ENCODE measurements around the gene MLH3. TPM values are rescaled to one million over a fixed set of nuclear protein-coding genes. Genes with fewer than 3 reads are reported as not detected.

Gene MLH3
- total and polyA plus RNA-seq, 10 of the 15 experiments (the other 5 are each of a cell fraction or from before 2014, with no cell fraction given), result 12.6 to 31.2 (median 19.6) TPM

- H3K4me2 ChIP-seq (ENCODE audit: control insufficient read depth, insufficient read depth), result peak overlapping the region; percentile 92
- peak overlapping the region; percentile 60 for H3K27ac ChIP-seq (ENCODE audit: control insufficient read depth, insufficient read depth)
- SMC1A ChIA-PET (ENCODE audit: uncharacterized antibody, unreplicated experiment), result interaction anchor here (0.8 to 3.2 kb wide), 12 partner anchors 8 to 203 kb away, joined by 3 to 15 read pairs (median 5); partner anchors contain the start of gene MLH3
- TSS peak; percentile 72 for BruUV-seq (replicated peaks)
- no peak for FAIRE-seq
- H3K79me2 ChIP-seq (ENCODE audit: control insufficient read depth, insufficient read depth, low read length), result peaks cover 15% of the 10 kb centered on the region
- RAD21 ChIA-PET (ENCODE audit: unreplicated experiment), result interaction anchor here (0.8 to 3.4 kb wide), 8 partner anchors 12 to 202 kb away, joined by 3 to 13 read pairs (median 6); partner anchors contain the start of genes EIF2B2 and MLH3
- H3K4me1 ChIP-seq (ENCODE audit: control insufficient read depth, insufficient read depth, low read length), result peaks cover 5% of the 10 kb centered on the region
- POLR2A ChIA-PET, result interaction anchor here (0.5 to 3.6 kb wide), 7 partner anchors 8 to 59 kb away, joined by 3 to 19 read pairs (median 9); partner anchors contain the start of gene MLH3
- 1% methylated on average over 5 of the region's 5 CpGs for WGBS (ENCODE audit: insufficient coverage, insufficient replicate concordance, low lambda C conversion rate, missing lambda C conversion rate)
- H3K27me3 ChIP-seq (replicated peaks in 1 of 2; ENCODE audit: control insufficient read depth in 2 of 2, insufficient read depth in 2 of 2, low read length in 1 of 2), result no peaks in the 10 kb centered on the region
- TF ChIP-seq MTA3 (IDR thresholded peaks at IDR 0.05; ENCODE audit: borderline replicate concordance, low read length) (no peak), PML (IDR thresholded peaks at IDR 0.05; ENCODE audit: low read length) (0 out of 2 replicates have a peak, but pooled peaks have one; percentile 20)
- H3K9me3 ChIP-seq (replicated peaks; ENCODE audit: control insufficient read depth, insufficient read depth, low read length), result no peaks in the 10 kb centered on the region; the same call in 2 of the 3 replicates
- CTCF ChIA-PET, result interaction anchor here (0.7 to 2.7 kb wide), 10 partner anchors 8 to 203 kb away, joined by 3 to 13 read pairs (median 3); no protein-coding TSS in a partner anchor
- no peaks in the 10 kb centered on the region for H4K20me1 ChIP-seq (ENCODE audit: control insufficient read depth, insufficient read depth)
- intact Hi-C loops (cut with micrococcal nuclease; ENCODE audit: unreplicated experiment) (no loop called here), in situ Hi-C loops (cut with MboI) (no loop called here)
- H3K9ac ChIP-seq (ENCODE audit: control insufficient read depth, insufficient read depth, low read length), result peak overlapping the region; percentile 76
- ATAC-seq, result peak; percentile 23
- H3K4me3 ChIP-seq, result peak overlapping the region; percentile 98
- H3K36me3 ChIP-seq (ENCODE audit: control insufficient read depth in 2 of 2, insufficient read depth in 2 of 2, low read length in 1 of 2), result no peaks in the 10 kb centered on the region; a peak in 1 of 4 replicates
- peak overlapping the region; percentile 71 for H2AFZ ChIP-seq (ENCODE audit: control insufficient read depth, low read depth, low read length)
- DNase-seq (ENCODE audit: low read depth, low spot score), result no peak
Measured at GRCh38 chr14:75063013-75063412, 11.7 kb upstream of the MLH3 start.

GRCh38 chr14:75060420-75060819, 9.2 kb upstream of the MLH3 start:
- ChIA-PET SMC1A (ENCODE audit: uncharacterized antibody, unreplicated experiment) (no interaction called here), POLR2A (no interaction called here), CTCF (no interaction called here), RAD21 (ENCODE audit: unreplicated experiment) (no interaction called here)
- Histone ChIP-seq H3K27ac (ENCODE audit: control insufficient read depth, insufficient read depth) (no peak overlapping the region), H4K20me1 (ENCODE audit: control insufficient read depth, insufficient read depth) (no peaks in the 10 kb centered on the region), H3K9me3 (replicated peaks; ENCODE audit: control insufficient read depth, insufficient read depth, low read length) (no peaks in the 10 kb centered on the region; the same call in 2 of the 3 replicates), H3K27me3 (replicated peaks in 1 of 2; ENCODE audit: control insufficient read depth in 2 of 2, insufficient read depth in 2 of 2, low read length in 1 of 2) (no peaks in the 10 kb centered on the region), H3K79me2 (ENCODE audit: control insufficient read depth, insufficient read depth, low read length) (peaks cover 14% of the 10 kb centered on the region), H3K36me3 (ENCODE audit: control insufficient read depth in 2 of 2, insufficient read depth in 2 of 2, low read length in 1 of 2) (no peaks in the 10 kb centered on the region; a peak in 1 of 4 replicates), H3K4me1 (ENCODE audit: control insufficient read depth, insufficient read depth, low read length) (no peaks in the 10 kb centered on the region; the same call in 1 of the 2 replicates), H3K4me2 (ENCODE audit: control insufficient read depth, insufficient read depth) (no peak overlapping the region), H3K9ac (ENCODE audit: control insufficient read depth, insufficient read depth, low read length) (no peak overlapping the region), H2AFZ (ENCODE audit: control insufficient read depth, low read depth, low read length) (no peak overlapping the region), H3K4me3 (no peak overlapping the region)
- DNase-seq (ENCODE audit: low read depth, low spot score), result no peak
- in situ Hi-C loops (cut with MboI), result no loop called here
- no peak for TF ChIP-seq EP300 (IDR thresholded peaks at IDR 0.05; ENCODE audit: borderline replicate concordance in 1 of 2, control insufficient read depth in 1 of 2, low read depth in 2 of 2, low read length in 2 of 2)
- TF ChIP-seq TCF12 (IDR thresholded peaks at IDR 0.05; ENCODE audit: low read depth, low read length), result no peak
- no peak for TF ChIP-seq ZNF274 (IDR thresholded peaks at IDR 0.05; ENCODE audit: insufficient read depth, insufficient read length)
- intact Hi-C loops (cut with micrococcal nuclease; ENCODE audit: unreplicated experiment), result no loop called here
- FAIRE-seq, result no peak
- no TSS peak for BruUV-seq (replicated peaks)
- ATAC-seq, result no peak
- WGBS (ENCODE audit: insufficient coverage, insufficient replicate concordance, low lambda C conversion rate, missing lambda C conversion rate), result 48% methylated on average over 2 of the region's 2 CpGs
